ENCODE measurements around the gene PRKCH.

DNA sequence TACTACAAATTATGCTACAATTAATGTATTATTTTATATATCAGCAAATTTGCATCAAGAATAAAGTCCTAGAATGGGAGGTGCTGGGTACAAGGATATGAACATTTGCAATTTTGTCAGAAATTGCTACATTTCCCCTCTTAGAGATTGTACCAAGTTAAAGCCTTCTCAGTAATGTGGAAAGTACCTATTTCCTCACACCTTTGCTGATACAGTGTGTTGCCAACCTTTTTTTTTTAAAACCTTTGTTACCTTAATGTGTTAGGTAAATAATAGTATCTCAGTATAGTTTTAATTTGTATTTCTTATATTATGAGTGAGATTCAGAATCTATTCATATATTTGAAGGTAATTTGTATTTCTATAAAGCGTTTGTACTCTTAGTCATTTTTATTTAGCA, 278.6 kb downstream of the PRKCH start:
- TF ChIP-seq TEAD4 (IDR thresholded peaks at IDR 0.05; ENCODE audit: low read length) (no peak), TEAD4 (CRISPR knock-in tag; IDR thresholded peaks at IDR 0.05; ENCODE audit: borderline replicate concordance) (no peak), MXI1 (IDR thresholded peaks at IDR 0.05; ENCODE audit: low read depth, low read length) (no peak), YBX1 (IDR thresholded peaks at IDR 0.05) (no peak), CAMTA2 (CRISPR knock-in tag; conservative IDR thresholded peaks at IDR 0.05) (no peak), POU5F1 (IDR thresholded peaks at IDR 0.05; ENCODE audit: borderline replicate concordance, low read depth, low read length, partially characterized antibody) (no peak), CCAR2 (IDR thresholded peaks at IDR 0.05; ENCODE audit: low read depth, low read length) (no peak), ARID2 (IDR thresholded peaks at IDR 0.05) (no peak), KAT2B (IDR thresholded peaks at IDR 0.05; ENCODE audit: low read depth, low read length) (no peak), PML (IDR thresholded peaks at IDR 0.05; ENCODE audit: low read length) (no peak), SMARCA4 (IDR thresholded peaks at IDR 0.05) (no peak)
- TF ChIP-seq, protein P1, sequence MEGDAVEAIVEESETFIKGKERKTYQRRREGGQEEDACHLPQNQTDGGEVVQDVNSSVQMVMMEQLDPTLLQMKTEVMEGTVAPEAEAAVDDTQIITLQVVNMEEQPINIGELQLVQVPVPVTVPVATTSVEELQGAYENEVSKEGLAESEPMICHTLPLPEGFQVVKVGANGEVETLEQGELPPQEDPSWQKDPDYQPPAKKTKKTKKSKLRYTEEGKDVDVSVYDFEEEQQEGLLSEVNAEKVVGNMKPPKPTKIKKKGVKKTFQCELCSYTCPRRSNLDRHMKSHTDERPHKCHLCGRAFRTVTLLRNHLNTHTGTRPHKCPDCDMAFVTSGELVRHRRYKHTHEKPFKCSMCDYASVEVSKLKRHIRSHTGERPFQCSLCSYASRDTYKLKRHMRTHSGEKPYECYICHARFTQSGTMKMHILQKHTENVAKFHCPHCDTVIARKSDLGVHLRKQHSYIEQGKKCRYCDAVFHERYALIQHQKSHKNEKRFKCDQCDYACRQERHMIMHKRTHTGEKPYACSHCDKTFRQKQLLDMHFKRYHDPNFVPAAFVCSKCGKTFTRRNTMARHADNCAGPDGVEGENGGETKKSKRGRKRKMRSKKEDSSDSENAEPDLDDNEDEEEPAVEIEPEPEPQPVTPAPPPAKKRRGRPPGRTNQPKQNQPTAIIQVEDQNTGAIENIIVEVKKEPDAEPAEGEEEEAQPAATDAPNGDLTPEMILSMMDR (IDR thresholded peaks at IDR 0.05 in 2 of 3, conservative IDR thresholded peaks at IDR 0.05 in 1 of 3; ENCODE audit: insufficient read depth in 2 of 3, low read depth in 1 of 3, low read length in 3 of 3), result no peak
